Measurements from ENCODE around the gene POLR2A. TPM values are rescaled to one million over a fixed set of nuclear protein-coding genes. Genes with fewer than 3 reads are reported as not detected.

POLR2A gene
- total RNA-seq, 2 donors from 2014 or later, result 212 to 283 TPM

GRCh38 chr17:7443499-7444485, 40.4 kb upstream of the POLR2A start:
- DNase-seq (ENCODE audit: low spot score), result no peak
- ATAC-seq, result no peak
- no peaks in the 10 kb centered on the region for H3K9me3 Mint-ChIP-seq
- H3K4me3 Mint-ChIP-seq, result no peak overlapping the region
- H3K27me3 Mint-ChIP-seq, result peaks cover 51 to 54% of the 10 kb centered on the region in 2 donors
- peaks cover 22 to 33% of the 10 kb centered on the region in 2 donors for H3K4me1 Mint-ChIP-seq (ENCODE audit: low read depth in 2 of 2)
- H3K27ac Mint-ChIP-seq, result no peak overlapping the region
- no peaks in the 10 kb centered on the region for H3K36me3 Mint-ChIP-seq

- DNase-seq (ENCODE audit: low spot score) (peak; percentile 72), ATAC-seq (peak; percentile 74 to 86)
- H3K4me1 Mint-ChIP-seq (ENCODE audit: low read depth in 2 of 2), result peaks cover 16 to 26% of the 10 kb centered on the region in 2 donors
- H3K27me3 Mint-ChIP-seq, result peaks cover 48 to 50% of the 10 kb centered on the region in 2 donors
- H3K9me3 Mint-ChIP-seq, result no peaks in the 10 kb centered on the region
- H3K4me3 Mint-ChIP-seq, result peak within 1 kb of the TSS; percentile 79
- no peak within 1 kb of the TSS for H3K27ac Mint-ChIP-seq
- no peaks in the 10 kb centered on the region for H3K36me3 Mint-ChIP-seq
These were observed 39.2 kb upstream of the POLR2A start, which contains the start of gene CHRNB1 for GRCh38 chr17:7444682-7445618. CHRNB1 (plus strand) TSS chr17:7445061; CDS start chr17:7445128, 67 bp downstream.

GRCh38 chr17:7445619-7445968, 38.6 kb upstream of the POLR2A start:
- peak overlapping the region; percentile 79 for H3K4me3 Mint-ChIP-seq
- H3K36me3 Mint-ChIP-seq, result no peaks in the 10 kb centered on the region
- H3K27me3 Mint-ChIP-seq, result peaks cover 43 to 50% of the 10 kb centered on the region in 2 donors
- DNase-seq (ENCODE audit: low spot score), result no peak
- H3K27ac Mint-ChIP-seq, result no peak overlapping the region
- peak; percentile 67 to 73 for ATAC-seq
- peaks cover 11 to 20% of the 10 kb centered on the region in 2 donors for H3K4me1 Mint-ChIP-seq (ENCODE audit: low read depth in 2 of 2)
- no peaks in the 10 kb centered on the region for H3K9me3 Mint-ChIP-seq

- Mint-ChIP-seq H3K27ac (no peak overlapping the region), H3K27me3 (peaks cover 30 to 37% of the 10 kb centered on the region in 2 donors), H3K4me3 (no peak overlapping the region), H3K4me1 (ENCODE audit: low read depth in 2 of 2) (peaks cover 11 to 17% of the 10 kb centered on the region in 2 donors), H3K9me3 (no peaks in the 10 kb centered on the region), H3K36me3 (no peaks in the 10 kb centered on the region)
- ATAC-seq (no peak), DNase-seq (ENCODE audit: low spot score) (no peak)
These were observed 35.7 kb upstream of the POLR2A start for GRCh38 chr17:7448461-7448860.

GRCh38 chr17:7459961-7460545, 24.1 kb upstream of the POLR2A start:
- Mint-ChIP-seq H3K27ac (peak overlapping the region in 1 of 2 donors; percentile 1), H3K27me3 (no peaks in the 10 kb centered on the region), H3K4me1 (ENCODE audit: low read depth in 2 of 2) (peaks cover 9 to 26% of the 10 kb centered on the region in 2 donors), H3K4me3 (no peak overlapping the region), H3K36me3 (no peaks in the 10 kb centered on the region), H3K9me3 (no peaks in the 10 kb centered on the region)
- no peak for DNase-seq (ENCODE audit: low spot score)
- no peak for ATAC-seq

GRCh38 chr17:7460850-7461660, 23.1 kb upstream of the POLR2A start:
- Mint-ChIP-seq H3K9me3 (no peaks in the 10 kb centered on the region), H3K36me3 (no peaks in the 10 kb centered on the region), H3K27ac (no peak overlapping the region), H3K4me3 (no peak overlapping the region), H3K27me3 (no peaks in the 10 kb centered on the region), H3K4me1 (ENCODE audit: low read depth in 2 of 2) (peaks cover 5 to 23% of the 10 kb centered on the region in 2 donors)
- DNase-seq (ENCODE audit: low spot score), result no peak
- no peak for ATAC-seq

GRCh38 chr17:7462474-7463371, 21.4 kb upstream of the POLR2A start:
- Mint-ChIP-seq H3K36me3 (no peaks in the 10 kb centered on the region), H3K27me3 (no peaks in the 10 kb centered on the region), H3K27ac (no peak overlapping the region), H3K4me1 (ENCODE audit: low read depth in 2 of 2) (peaks cover 8 to 25% of the 10 kb centered on the region in 2 donors), H3K9me3 (no peaks in the 10 kb centered on the region), H3K4me3 (no peak overlapping the region)
- peak in 1 of 2 donors; percentile 21 for ATAC-seq
- DNase-seq (ENCODE audit: low spot score), result no peak

GRCh38 chr17:7463372-7463846, 20.8 kb upstream of the POLR2A start:
- H3K4me3 Mint-ChIP-seq, result no peak overlapping the region
- no peak overlapping the region for H3K27ac Mint-ChIP-seq
- ATAC-seq (peak in 1 of 2 donors; percentile 29), DNase-seq (ENCODE audit: low spot score) (no peak)
- no peaks in the 10 kb centered on the region for H3K36me3 Mint-ChIP-seq
- no peaks in the 10 kb centered on the region for H3K27me3 Mint-ChIP-seq
- no peaks in the 10 kb centered on the region for H3K9me3 Mint-ChIP-seq
- peaks cover 8 to 25% of the 10 kb centered on the region in 2 donors for H3K4me1 Mint-ChIP-seq (ENCODE audit: low read depth in 2 of 2)

- no peaks in the 10 kb centered on the region for H3K27me3 Mint-ChIP-seq
- peaks cover 8 to 20% of the 10 kb centered on the region in 2 donors for H3K4me1 Mint-ChIP-seq (ENCODE audit: low read depth in 2 of 2)
- H3K4me3 Mint-ChIP-seq, result no peak overlapping the region
- ATAC-seq, result no peak
- no peaks in the 10 kb centered on the region for H3K36me3 Mint-ChIP-seq
- no peak for DNase-seq (ENCODE audit: low spot score)
- no peaks in the 10 kb centered on the region for H3K9me3 Mint-ChIP-seq
- H3K27ac Mint-ChIP-seq, result no peak overlapping the region
These were observed 20.1 kb upstream of the POLR2A start for GRCh38 chr17:7464081-7464480.

GRCh38 chr17:7465597-7466275, 18.4 kb upstream of the POLR2A start:
- Mint-ChIP-seq H3K4me3 (no peak overlapping the region), H3K36me3 (no peaks in the 10 kb centered on the region), H3K27ac (no peak overlapping the region), H3K4me1 (ENCODE audit: low read depth in 2 of 2) (peaks cover 8 to 16% of the 10 kb centered on the region in 2 donors), H3K9me3 (no peaks in the 10 kb centered on the region), H3K27me3 (no peaks in the 10 kb centered on the region)
- DNase-seq (ENCODE audit: low spot score) (no peak), ATAC-seq (no peak)

- ATAC-seq (no peak), DNase-seq (ENCODE audit: low spot score) (no peak)
- Mint-ChIP-seq H3K27ac (peak overlapping the region in 1 of 2 donors; percentile 79), H3K36me3 (no peaks in the 10 kb centered on the region), H3K4me1 (ENCODE audit: low read depth in 2 of 2) (peaks cover 8 to 13% of the 10 kb centered on the region in 2 donors), H3K4me3 (no peak overlapping the region), H3K27me3 (no peaks in the 10 kb centered on the region), H3K9me3 (no peaks in the 10 kb centered on the region)
These were observed 17.9 kb upstream of the POLR2A start for GRCh38 chr17:7466318-7466638.
